K562 (cell line): Measurements from ENCODE around the gene WFIKKN2.

ENCODE experiments used
- CTCF ChIP-seq, 3 experiments: IDR thresholded peaks in 2 of 3; conservative IDR thresholded peaks in 1 of 3; 2 replicates each; pipeline ENCODE4 v1.5.1; 2011 to 2012; ENCODE audit warnings: low read length in 3 of 3, mild to moderate bottlenecking in 3 of 3, control low read depth in 2 of 3, improper control_type of control experiment in 1 of 3, inconsistent platforms in 1 of 3, low read depth in 1 of 3, mixed read lengths in 1 of 3, moderate library complexity in 1 of 3; ENCODE audit not compliant: insufficient read depth in 2 of 3
- E2F5 ChIP-seq: sonication (generic); formaldehyde crosslinking; IDR thresholded peaks from 2 replicates; pipeline ENCODE4 v1.8.0; 2022; ENCODE audit warnings: mild to moderate bottlenecking, missing genetic modification reagents
- ETS1 ChIP-seq: conservative IDR thresholded peaks from 2 replicates; pipeline ENCODE4 v1.6.1; 2011; ENCODE audit warnings: low read depth, mild to moderate bottlenecking, low read length; ENCODE audit not compliant: control insufficient read depth
- FOS ChIP-seq: IDR thresholded peaks from 3 replicates; pipeline ENCODE4 v1.6.1; 2011; ENCODE audit not compliant: insufficient read length; ENCODE audit errors: extremely low read depth
- HBP1 ChIP-seq: fragments of 450-650 bp; formaldehyde crosslinking; IDR thresholded peaks from 2 replicates; pipeline ENCODE4 v1.4.0; 2022; ENCODE audit warnings: missing genetic modification characterization
- JUND ChIP-seq, 2 experiments: IDR thresholded peaks; 2 replicates in 1 of 2; 3 replicates in 1 of 2; pipeline ENCODE4 v1.6.1; 2011; ENCODE audit warnings: borderline replicate concordance in 2 of 2, low read depth in 2 of 2, low read length in 2 of 2, improper control_type of control experiment in 1 of 2, missing biosample characterization in 1 of 2, missing genetic modification characterization in 1 of 2, missing genetic modification reagents in 1 of 2
- NBN ChIP-seq: fragments of 450-650 bp; IDR thresholded peaks from 2 replicates; pipeline ENCODE4 v1.6.1; 2016; ENCODE audit warnings: low read depth, mild to moderate bottlenecking
- NFRKB ChIP-seq: fragments of 450-650 bp; IDR thresholded peaks from 2 replicates; pipeline ENCODE4 v1.6.1; 2016; ENCODE audit warnings: low read depth
- RBFOX2 ChIP-seq: fragments of 200-400 bp; formaldehyde crosslinking; IDR thresholded peaks from 2 replicates; pipeline ENCODE4 v1.6.1; 2017; ENCODE audit warnings: low read depth, mild to moderate bottlenecking, low read length, moderate library complexity
- SMAD4 ChIP-seq: fragments of 250-450 bp; sonication (Bioruptor Pico); conservative IDR thresholded peaks from 2 replicates; pipeline ENCODE4 v1.8.0; 2021; ENCODE audit warnings: inconsistent platforms, mild to moderate bottlenecking, moderate library complexity
- USF1 ChIP-seq: sonication (generic); formaldehyde crosslinking; IDR thresholded peaks from 2 replicates; pipeline ENCODE4 v1.9.0; 2022; ENCODE audit warnings: mild to moderate bottlenecking, missing genetic modification reagents
- ZNF668 ChIP-seq: fragments of 250-450 bp; sonication (Bioruptor Pico); IDR thresholded peaks from 2 replicates; pipeline ENCODE4 v1.8.0; 2022; ENCODE audit warnings: mild to moderate bottlenecking, inconsistent platforms
- ZNF830 ChIP-seq: fragments of 250-450 bp; sonication (Bioruptor Pico); IDR thresholded peaks from 2 replicates; pipeline ENCODE4 v1.5.0; 2021; ENCODE audit warnings: mild to moderate bottlenecking

- no peak for TF ChIP-seq CTCF (IDR thresholded peaks at IDR 0.05 in 2 of 3, conservative IDR thresholded peaks at IDR 0.05 in 1 of 3; ENCODE audit: insufficient read depth in 2 of 3, low read depth in 1 of 3, low read length in 3 of 3)
- TF ChIP-seq JUND (IDR thresholded peaks at IDR 0.05; ENCODE audit: borderline replicate concordance, low read depth, low read length) = no peak
- no peak for TF ChIP-seq JUND (tag; IDR thresholded peaks at IDR 0.05; ENCODE audit: borderline replicate concordance, low read depth, low read length)
- TF ChIP-seq RBFOX2 = no peak
- TF ChIP-seq ETS1 = no peak
- TF ChIP-seq USF1 (CRISPR knock-in tag) = no peak
- no peak for TF ChIP-seq NFRKB
- no peak for TF ChIP-seq SMAD4 (CRISPR knock-in tag)
- TF ChIP-seq E2F5 = no peak
- no peak for TF ChIP-seq NBN
- no peak for TF ChIP-seq HBP1 (CRISPR knock-in tag)
- TF ChIP-seq FOS = no peak
- no peak for TF ChIP-seq ZNF830 (CRISPR knock-in tag)
- TF ChIP-seq ZNF668 (CRISPR knock-in tag) = no peak
These were observed 10.2 kb upstream of the WFIKKN2 start for GRCh38 chr17:50825188-50825587.
